Measurements from ENCODE around the gene VSTM4. TPM values are rescaled to one million over a fixed set of nuclear protein-coding genes. Genes with fewer than 3 reads are reported as not detected.
A peak's percentile ranks its signal among the peaks of the same experiment; 100 is the strongest.

VSTM4 gene, protein sequence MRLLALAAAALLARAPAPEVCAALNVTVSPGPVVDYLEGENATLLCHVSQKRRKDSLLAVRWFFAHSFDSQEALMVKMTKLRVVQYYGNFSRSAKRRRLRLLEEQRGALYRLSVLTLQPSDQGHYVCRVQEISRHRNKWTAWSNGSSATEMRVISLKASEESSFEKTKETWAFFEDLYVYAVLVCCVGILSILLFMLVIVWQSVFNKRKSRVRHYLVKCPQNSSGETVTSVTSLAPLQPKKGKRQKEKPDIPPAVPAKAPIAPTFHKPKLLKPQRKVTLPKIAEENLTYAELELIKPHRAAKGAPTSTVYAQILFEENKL
- total RNA-seq: 1 to 10 TPM; 4.0 to 6.0 (median 4.6) TPM

DNA sequence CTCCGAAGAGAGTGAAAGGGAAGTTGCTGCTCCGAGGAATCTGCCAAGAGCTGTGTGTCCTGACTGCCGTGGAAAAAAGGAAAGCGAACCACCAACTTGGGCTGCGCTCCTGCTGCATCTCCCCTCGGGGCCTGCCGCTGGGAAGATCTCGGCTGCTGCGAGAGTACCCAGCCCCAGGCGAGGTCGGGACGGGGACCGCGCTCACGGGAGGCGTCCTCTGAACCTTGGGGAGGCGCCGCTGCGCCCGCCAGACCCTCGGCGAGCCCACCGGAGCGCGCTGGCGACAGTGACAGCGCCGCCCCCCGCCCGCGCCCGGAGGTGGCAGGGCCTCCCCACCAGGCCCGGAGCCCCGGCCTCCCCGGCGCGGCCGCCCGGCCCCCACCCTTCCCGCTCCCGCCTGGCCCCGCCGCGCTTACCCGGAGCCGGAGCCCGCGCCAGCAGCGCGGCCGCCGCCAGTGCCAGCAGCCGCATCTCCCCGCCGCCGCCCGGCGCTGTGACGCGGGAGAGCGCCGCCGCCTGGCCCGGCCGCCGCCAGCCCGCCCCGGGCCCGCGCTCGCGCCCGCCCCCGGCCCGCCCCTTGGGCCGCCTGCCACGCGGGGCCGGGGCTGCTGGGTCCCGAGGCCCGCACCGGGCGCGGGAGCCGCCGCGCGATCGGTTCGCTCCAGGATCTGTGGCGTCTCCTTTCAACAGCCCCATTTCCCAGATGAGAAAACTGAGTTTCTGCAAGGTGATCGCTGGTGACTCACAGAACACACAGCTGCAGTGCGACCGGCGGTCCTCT, at the start of gene VSTM4:
Gene VSTM4, minus strand, starts transcription at position 508 of the 781 bp plus-strand sequence. Its CDS starts 37 bp downstream, at position 471.
- TF ChIP-seq, protein P1, sequence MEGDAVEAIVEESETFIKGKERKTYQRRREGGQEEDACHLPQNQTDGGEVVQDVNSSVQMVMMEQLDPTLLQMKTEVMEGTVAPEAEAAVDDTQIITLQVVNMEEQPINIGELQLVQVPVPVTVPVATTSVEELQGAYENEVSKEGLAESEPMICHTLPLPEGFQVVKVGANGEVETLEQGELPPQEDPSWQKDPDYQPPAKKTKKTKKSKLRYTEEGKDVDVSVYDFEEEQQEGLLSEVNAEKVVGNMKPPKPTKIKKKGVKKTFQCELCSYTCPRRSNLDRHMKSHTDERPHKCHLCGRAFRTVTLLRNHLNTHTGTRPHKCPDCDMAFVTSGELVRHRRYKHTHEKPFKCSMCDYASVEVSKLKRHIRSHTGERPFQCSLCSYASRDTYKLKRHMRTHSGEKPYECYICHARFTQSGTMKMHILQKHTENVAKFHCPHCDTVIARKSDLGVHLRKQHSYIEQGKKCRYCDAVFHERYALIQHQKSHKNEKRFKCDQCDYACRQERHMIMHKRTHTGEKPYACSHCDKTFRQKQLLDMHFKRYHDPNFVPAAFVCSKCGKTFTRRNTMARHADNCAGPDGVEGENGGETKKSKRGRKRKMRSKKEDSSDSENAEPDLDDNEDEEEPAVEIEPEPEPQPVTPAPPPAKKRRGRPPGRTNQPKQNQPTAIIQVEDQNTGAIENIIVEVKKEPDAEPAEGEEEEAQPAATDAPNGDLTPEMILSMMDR (IDR thresholded peaks at IDR 0.05): no peak
- TF ChIP-seq POLR2A (IDR thresholded peaks at IDR 0.05) (no peak), POLR2AphosphoS5 (IDR thresholded peaks at IDR 0.05) (no peak), EP300 (IDR thresholded peaks at IDR 0.05) (no peak)
- DNase-seq (ENCODE audit: low spot score in 2 of 2): no peak
- Histone ChIP-seq H3K27ac (peak within 1 kb of the TSS; percentile 68), H3K4me3 (peak within 1 kb of the TSS; percentile 64), H3K36me3 (no peaks in the 10 kb centered on the region), H3K27me3 (no peaks in the 10 kb centered on the region), H3K9me3 (no peaks in the 10 kb centered on the region), H3K4me1 (peaks cover 26% of the 10 kb centered on the region)
- WGBS: 1% methylated on average over 16 of the region's 95 CpGs

DNA sequence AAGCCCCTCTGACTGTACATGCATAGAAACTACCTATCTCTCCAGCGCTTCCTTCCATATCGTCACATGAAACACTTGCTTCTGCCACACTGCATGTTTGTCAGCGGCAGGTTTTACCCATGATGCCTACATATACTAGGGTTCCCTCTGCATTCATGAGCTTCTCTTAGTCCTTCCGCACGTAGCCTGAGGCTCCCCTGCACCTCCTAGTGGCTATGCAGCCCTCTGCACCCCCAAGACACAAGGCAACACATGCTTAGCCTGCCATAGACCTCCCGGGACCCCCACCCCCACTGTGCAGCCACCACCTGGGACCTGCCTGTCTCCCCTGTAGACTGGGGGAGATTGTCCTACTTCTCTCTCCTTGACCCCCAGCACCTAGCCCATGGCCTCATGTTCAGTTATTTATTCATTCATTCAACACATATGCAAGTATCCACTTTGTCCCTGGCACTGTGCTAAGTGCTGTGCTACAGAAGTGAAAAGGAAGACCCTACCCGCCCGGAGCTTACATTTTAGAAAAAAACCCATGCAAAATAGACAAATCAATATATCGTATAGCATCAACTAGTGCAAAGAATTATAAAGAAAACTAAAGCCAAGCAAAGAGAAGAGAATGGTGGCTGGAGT, 49.4 kb upstream of the VSTM4 start:
- H3K27me3 ChIP-seq: no peaks in the 10 kb centered on the region
- no peaks in the 10 kb centered on the region for H3K36me3 ChIP-seq
- TF ChIP-seq POLR2AphosphoS5 (IDR thresholded peaks at IDR 0.05): no peak
- TF ChIP-seq, protein P1 (IDR thresholded peaks at IDR 0.05): peak; percentile 5 to 30
- H3K9me3 ChIP-seq: no peaks in the 10 kb centered on the region
- DNase-seq (ENCODE audit: low spot score in 2 of 2): no peak
- WGBS: 73% methylated on average over 9 of the region's 9 CpGs
- peaks cover 3% of the 10 kb centered on the region for H3K4me1 ChIP-seq
- no peak overlapping the region for H3K27ac ChIP-seq
- H3K4me3 ChIP-seq: no peak overlapping the region

- Histone ChIP-seq H3K4me1 (peaks cover 3% of the 10 kb centered on the region), H3K4me3 (no peak overlapping the region), H3K9me3 (no peaks in the 10 kb centered on the region), H3K27me3 (no peaks in the 10 kb centered on the region), H3K36me3 (no peaks in the 10 kb centered on the region), H3K27ac (no peak overlapping the region)
- WGBS: 98% methylated on average over 4 of the region's 4 CpGs
- no peak for TF ChIP-seq POLR2AphosphoS5 (IDR thresholded peaks at IDR 0.05)
- TF ChIP-seq POLR2A (IDR thresholded peaks at IDR 0.05): no peak
- no peak for TF ChIP-seq EP300 (IDR thresholded peaks at IDR 0.05)
- TF ChIP-seq, protein P1 (IDR thresholded peaks at IDR 0.05): no peak
- no peak for DNase-seq (ENCODE audit: low spot score in 2 of 2)
These were observed 48.4 kb upstream of the VSTM4 start for GRCh38 chr10:49163741-49164140.

DNA sequence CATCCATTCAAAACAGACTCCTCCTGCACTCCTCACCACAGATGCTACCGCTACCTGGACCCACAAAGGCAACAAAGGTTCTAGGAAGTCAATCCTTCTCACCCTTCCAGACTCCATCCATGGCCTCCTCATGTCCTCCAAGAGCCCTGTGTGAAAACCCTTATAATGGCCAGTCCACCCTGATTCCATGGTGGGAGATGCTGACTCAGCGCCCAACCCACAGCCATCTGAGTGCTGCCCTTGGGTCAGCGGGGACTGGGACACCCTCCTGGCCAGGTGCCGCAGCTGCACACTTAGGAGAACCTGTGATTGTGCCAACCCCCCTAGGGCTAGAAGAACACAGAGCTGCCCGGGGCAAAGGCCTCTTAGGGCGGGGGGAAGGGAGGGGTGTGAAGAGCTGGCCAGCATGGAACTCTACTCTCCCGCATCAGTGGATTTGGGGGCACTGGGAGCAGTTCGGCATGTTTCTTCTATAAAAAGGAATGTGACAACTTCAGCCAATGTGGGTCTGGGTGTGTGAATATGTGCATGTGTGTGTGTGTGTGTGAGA, 47.5 kb upstream of the VSTM4 start:
- H3K4me1 ChIP-seq: peaks cover 3% of the 10 kb centered on the region
- no peaks in the 10 kb centered on the region for H3K36me3 ChIP-seq
- TF ChIP-seq, protein P1 (IDR thresholded peaks at IDR 0.05): no peak
- TF ChIP-seq EP300 (IDR thresholded peaks at IDR 0.05): no peak
- H3K4me3 ChIP-seq: no peak overlapping the region
- 74% methylated on average over 7 of the region's 8 CpGs for WGBS
- no peaks in the 10 kb centered on the region for H3K9me3 ChIP-seq
- H3K27ac ChIP-seq: no peak overlapping the region
- DNase-seq (ENCODE audit: low spot score in 2 of 2): no peak
- H3K27me3 ChIP-seq: no peaks in the 10 kb centered on the region

- DNase-seq (ENCODE audit: low spot score in 2 of 2): no peak
- no peak overlapping the region for H3K4me3 ChIP-seq
These were observed 46.7 kb upstream of the VSTM4 start for GRCh38 chr10:49162063-49162462.

More at GRCh38 chr10:49162063-49162462, 46.7 kb upstream of the VSTM4 start:
- Histone ChIP-seq H3K9me3 (no peaks in the 10 kb centered on the region), H3K36me3 (no peaks in the 10 kb centered on the region), H3K27me3 (no peaks in the 10 kb centered on the region), H3K4me1 (no peaks in the 10 kb centered on the region), H3K27ac (no peak overlapping the region)
- no peak for TF ChIP-seq EP300 (IDR thresholded peaks at IDR 0.05)
- TF ChIP-seq POLR2AphosphoS5 (IDR thresholded peaks at IDR 0.05): no peak
- TF ChIP-seq POLR2A (IDR thresholded peaks at IDR 0.05): no peak
- TF ChIP-seq, protein P1 (IDR thresholded peaks at IDR 0.05): no peak
- WGBS: 71% methylated on average over 5 of the region's 5 CpGs

Measured in suprapubic skin (tissue), 4 donors.